Spinal cord (tissue), 10 donors: Measurements from ENCODE around the gene SCUBE2. TPM values are rescaled to one million over a fixed set of nuclear protein-coding genes. Genes with fewer than 3 reads are reported as not detected.
"Not testable (repeated sequence)": the region's sequence is repeated elsewhere in the genome, so short reads cannot be mapped to it uniquely, and the experiment has no call there.

Source experiments
- DNase-seq, 6 donors: peaks; one replicate each; pipeline versions ENCODE4 v3.0.0 to v3.0.0-alpha.2; 2013 to 2015; ENCODE audit warnings: low spot score in 6 of 6, low read depth in 4 of 6
- H3K27ac ChIP-seq: one replicate; pipeline ENCODE4 v1.5.1; 2013; ENCODE audit warnings: low read depth, low read length, control low read depth
- H3K27me3 ChIP-seq: one replicate; pipeline ENCODE4 v1.6.1; 2013; ENCODE audit warnings: low read length; ENCODE audit not compliant: control insufficient read depth, insufficient read depth
- H3K36me3 ChIP-seq: one replicate; pipeline ENCODE4 v1.6.1; 2013; ENCODE audit warnings: low read length; ENCODE audit not compliant: control insufficient read depth, insufficient read depth
- H3K4me1 ChIP-seq: one replicate; pipeline ENCODE4 v1.6.1; 2013; ENCODE audit warnings: low read length; ENCODE audit not compliant: control insufficient read depth, insufficient read depth
- H3K4me3 ChIP-seq: one replicate; pipeline ENCODE4 v1.5.1; 2013; ENCODE audit warnings: low read depth, low read length, control low read depth
- H3K9me3 ChIP-seq: one replicate; pipeline ENCODE4 v1.6.1; 2013; ENCODE audit warnings: low read length; ENCODE audit not compliant: control insufficient read depth, insufficient read depth
- WGBS: methylation state at CpG from one replicate; pipeline ENCODE4 v1.1.5; 2013; ENCODE audit warnings: missing lambda C conversion rate; ENCODE audit not compliant: insufficient coverage; 5-methylcytosine and 5-hydroxymethylcytosine counted together
- polyA plus RNA-seq, 2 donors: library from polyadenylated mRNA; unstranded; fragments of 120-200 nt; gene quantifications; one replicate each; pipeline ENCODE4 v1.2.1, GENCODE V29; 2013; ENCODE audit not compliant: insufficient read length in 2 of 2
- total RNA-seq, 2 donors: library from RNA; depleted of rRNA in 1 of 2; stranded (reverse); fragments of 120-200 nt in 1 of 2; fragments of >200 nt in 1 of 2; gene quantifications; one replicate each; pipeline versions ENCODE4 v1.2.3 to v1.2.4, GENCODE V29; 2013 to 2014
- donor health status: healthy.

Gene SCUBE2
- total and polyA plus RNA-seq, 4 donors, result 15.9 to 29.4 (median 22.6) TPM

GRCh38 chr11:9109858-9110731 is 18.7 kb upstream of the SCUBE2 start:
- no peak for DNase-seq
- no peaks in the 10 kb centered on the region for H3K9me3 ChIP-seq
- H3K4me1 ChIP-seq, result no peaks in the 10 kb centered on the region
- no peak overlapping the region for H3K27ac ChIP-seq
- no CpG with 5 or more reads among the region's 3 CpGs for WGBS
- H3K36me3 ChIP-seq, result no peaks in the 10 kb centered on the region
- no peak overlapping the region for H3K4me3 ChIP-seq
- no peaks in the 10 kb centered on the region for H3K27me3 ChIP-seq

- WGBS, result 90% methylated on average over 6 of the region's 7 CpGs
- H3K9me3 ChIP-seq, result no peaks in the 10 kb centered on the region
- no peaks in the 10 kb centered on the region for H3K36me3 ChIP-seq
- no peak for DNase-seq
- H3K27ac ChIP-seq, result no peak overlapping the region
- H3K27me3 ChIP-seq, result no peaks in the 10 kb centered on the region
- H3K4me1 ChIP-seq, result no peaks in the 10 kb centered on the region
- H3K4me3 ChIP-seq, result no peak overlapping the region
Measured at GRCh38 chr11:9104580-9104979, 13.2 kb upstream of the SCUBE2 start.

- Histone ChIP-seq H3K4me1 (no peaks in the 10 kb centered on the region), H3K27me3 (no peaks in the 10 kb centered on the region), H3K27ac (no peak overlapping the region), H3K36me3 (no peaks in the 10 kb centered on the region), H3K9me3 (no peaks in the 10 kb centered on the region), H3K4me3 (no peak overlapping the region)
- WGBS, result 87% methylated on average over 5 of the region's 7 CpGs
- DNase-seq, result no peak
Measured at GRCh38 chr11:9103542-9104276, 12.3 kb upstream of the SCUBE2 start.

- 67% methylated on average over 1 of the region's 4 CpGs for WGBS
- Histone ChIP-seq H3K27ac (no peak overlapping the region), H3K36me3 (no peaks in the 10 kb centered on the region), H3K9me3 (no peaks in the 10 kb centered on the region), H3K4me1 (no peaks in the 10 kb centered on the region), H3K27me3 (no peaks in the 10 kb centered on the region), H3K4me3 (no peak overlapping the region)
- DNase-seq, result peak in 2 of 6 donors; percentile 11 to 16
Measured at GRCh38 chr11:9099617-9100016, 8.2 kb upstream of the SCUBE2 start.

GRCh38 chr11:9098455-9098854 is 7.1 kb upstream of the SCUBE2 start:
- not testable (repeated sequence) for H3K27me3 ChIP-seq, H3K9me3 ChIP-seq, H3K27ac ChIP-seq, DNase-seq, H3K36me3 ChIP-seq, H3K4me3 ChIP-seq, H3K4me1 ChIP-seq
- WGBS, result 81% methylated on average over 2 of the region's 2 CpGs

GRCh38 chr11:9097186-9097943 is 6.0 kb upstream of the SCUBE2 start:
- H3K9me3 ChIP-seq, H3K4me3 ChIP-seq, H3K27me3 ChIP-seq, DNase-seq, H3K36me3 ChIP-seq, H3K27ac ChIP-seq: not testable (repeated sequence)
- H3K4me1 ChIP-seq, result peaks cover 10% of the 10 kb centered on the region
- 86% methylated on average over 22 of the region's 23 CpGs for WGBS

- Histone ChIP-seq H3K4me3 (no peak overlapping the region), H3K27ac (no peak overlapping the region), H3K9me3 (no peaks in the 10 kb centered on the region), H3K27me3 (peaks cover 2% of the 10 kb centered on the region), H3K4me1 (peaks cover 16% of the 10 kb centered on the region), H3K36me3 (no peaks in the 10 kb centered on the region)
- WGBS, result 94% methylated on average over 2 of the region's 5 CpGs
- DNase-seq, result no peak
Measured at GRCh38 chr11:9096427-9096826, 5.0 kb upstream of the SCUBE2 start.

- H3K27ac ChIP-seq, result no peak overlapping the region
- WGBS, result 96% methylated on average over 12 of the region's 12 CpGs
- peaks cover 22% of the 10 kb centered on the region for H3K4me1 ChIP-seq
- H3K4me3 ChIP-seq, result no peak overlapping the region
- H3K9me3 ChIP-seq, result no peaks in the 10 kb centered on the region
- no peak for DNase-seq
- no peaks in the 10 kb centered on the region for H3K36me3 ChIP-seq
- peaks cover 4% of the 10 kb centered on the region for H3K27me3 ChIP-seq
Measured at GRCh38 chr11:9095421-9095820, 4.0 kb upstream of the SCUBE2 start.

GRCh38 chr11:9094420-9094819 is 3.0 kb upstream of the SCUBE2 start:
- peaks cover 4% of the 10 kb centered on the region for H3K27me3 ChIP-seq
- WGBS, result 95% methylated on average over 8 of the region's 8 CpGs

More at GRCh38 chr11:9094420-9094819, 3.0 kb upstream of the SCUBE2 start:
- Histone ChIP-seq H3K27ac (no peak overlapping the region), H3K4me3 (no peak overlapping the region), H3K36me3 (no peaks in the 10 kb centered on the region), H3K4me1 (peaks cover 27% of the 10 kb centered on the region), H3K9me3 (no peaks in the 10 kb centered on the region)
- DNase-seq, result no peak
